ENCODE data around the gene SPTBN1. TPM values are rescaled to one million over a fixed set of nuclear protein-coding genes. Genes with fewer than 3 reads are reported as not detected.
A peak's percentile ranks its signal among the peaks of the same experiment; 100 is the strongest.

SPTBN1 gene
- total RNA-seq, 2 donors from 2014 or later: 415 to 524 TPM

GRCh38 chr2:54704688-54705605 is 248.8 kb downstream of the SPTBN1 start:
- peak; percentile 47 for TF ChIP-seq CTCF (IDR thresholded peaks at IDR 0.05)
- H3K27ac ChIP-seq: no peak overlapping the region
- H3K9me3 ChIP-seq: no peaks in the 10 kb centered on the region
- no peaks in the 10 kb centered on the region for H3K36me3 ChIP-seq
- ATAC-seq (ENCODE audit: insufficient number of reproducible peaks, low FRiP score, low read depth): no peak
- DNase-seq (ENCODE audit: low spot score): no peak
- H3K4me3 ChIP-seq: no peak overlapping the region
- no peaks in the 10 kb centered on the region for H3K27me3 ChIP-seq (replicated peaks; ENCODE audit: insufficient read depth)
- H3K4me1 ChIP-seq (ENCODE audit: control insufficient read depth in 1 of 2, low read depth in 2 of 2): peaks cover 3 to 16% of the 10 kb centered on the region in 2 donors

GRCh38 chr2:54706622-54707021 is 250.5 kb downstream of the SPTBN1 start:
- no peak for TF ChIP-seq CTCF (IDR thresholded peaks at IDR 0.05)
- no peaks in the 10 kb centered on the region for H3K27me3 ChIP-seq (replicated peaks; ENCODE audit: insufficient read depth)

GRCh38 chr2:54708584-54709335 is 252.6 kb downstream of the SPTBN1 start:
- ATAC-seq (ENCODE audit: insufficient number of reproducible peaks, low FRiP score, low read depth): no peak
- Histone ChIP-seq H3K36me3 (no peaks in the 10 kb centered on the region), H3K27me3 (replicated peaks; ENCODE audit: insufficient read depth) (no peaks in the 10 kb centered on the region), H3K27ac (no peak overlapping the region), H3K9me3 (no peaks in the 10 kb centered on the region), H3K4me3 (peak overlapping the region; percentile 83), H3K4me1 (ENCODE audit: control insufficient read depth in 1 of 2, low read depth in 2 of 2) (peaks cover 3 to 16% of the 10 kb centered on the region in 2 donors)
- no peak for DNase-seq (ENCODE audit: low spot score)
- TF ChIP-seq CTCF (IDR thresholded peaks at IDR 0.05): no peak

More at GRCh38 chr2:54706622-54707021, 250.5 kb downstream of the SPTBN1 start:
- Histone ChIP-seq H3K4me1 (ENCODE audit: control insufficient read depth in 1 of 2, low read depth in 2 of 2) (peaks cover 3 to 16% of the 10 kb centered on the region in 2 donors), H3K4me3 (no peak overlapping the region), H3K9me3 (no peaks in the 10 kb centered on the region), H3K36me3 (no peaks in the 10 kb centered on the region), H3K27ac (no peak overlapping the region)
- no peak for DNase-seq (ENCODE audit: low spot score)
- no peak for ATAC-seq (ENCODE audit: insufficient number of reproducible peaks, low FRiP score, low read depth)

GRCh38 chr2:54709336-54709809 is 253.2 kb downstream of the SPTBN1 start:
- ATAC-seq (ENCODE audit: insufficient number of reproducible peaks, low FRiP score, low read depth): no peak
- no peak for TF ChIP-seq CTCF (IDR thresholded peaks at IDR 0.05)

GRCh38 chr2:54710216-54710615 is 254.1 kb downstream of the SPTBN1 start:
- Histone ChIP-seq H3K9me3 (no peaks in the 10 kb centered on the region), H3K27me3 (replicated peaks; ENCODE audit: insufficient read depth) (no peaks in the 10 kb centered on the region), H3K4me1 (ENCODE audit: control insufficient read depth in 1 of 2, low read depth in 2 of 2) (peaks cover 3 to 16% of the 10 kb centered on the region in 2 donors), H3K4me3 (no peak overlapping the region), H3K36me3 (no peaks in the 10 kb centered on the region), H3K27ac (no peak overlapping the region)
- TF ChIP-seq CTCF (IDR thresholded peaks at IDR 0.05): no peak
- DNase-seq (ENCODE audit: low spot score) (no peak), ATAC-seq (ENCODE audit: insufficient number of reproducible peaks, low FRiP score, low read depth) (no peak)

More at GRCh38 chr2:54709336-54709809, 253.2 kb downstream of the SPTBN1 start:
- Histone ChIP-seq H3K27me3 (replicated peaks; ENCODE audit: insufficient read depth) (no peaks in the 10 kb centered on the region), H3K27ac (no peak overlapping the region), H3K36me3 (no peaks in the 10 kb centered on the region), H3K4me3 (peak overlapping the region; percentile 83), H3K9me3 (no peaks in the 10 kb centered on the region), H3K4me1 (ENCODE audit: control insufficient read depth in 1 of 2, low read depth in 2 of 2) (peaks cover 3 to 16% of the 10 kb centered on the region in 2 donors)
- no peak for DNase-seq (ENCODE audit: low spot score)
